Thyroid gland (tissue), 4 donors: ENCODE results near the gene NELL2.

ENCODE experiments used
- POLR2A ChIP-seq, 2 donors: fragments of 450-650 bp; IDR thresholded peaks; one replicate each; pipeline ENCODE4 v1.6.1; 2017; ENCODE audit warnings: antibody characterized with exemption in 2 of 2, mild to moderate bottlenecking in 2 of 2, moderate library complexity in 1 of 2
- TF ChIP-seq, protein P1 (sequence below), 6 experiments: fragments of 200-600 bp in 3 of 6; fragments of 450-650 bp in 3 of 6; sonication (generic) in 3 of 6; IDR thresholded peaks; one replicate each; pipeline ENCODE4 v1.5.1; 2016 to 2019; ENCODE audit warnings: antibody characterized with exemption in 6 of 6, mild to moderate bottlenecking in 2 of 6, inconsistent platforms in 1 of 6, moderate library complexity in 1 of 6

- TF ChIP-seq POLR2A (IDR thresholded peaks at IDR 0.05), result no peak
- TF ChIP-seq, protein P1, sequence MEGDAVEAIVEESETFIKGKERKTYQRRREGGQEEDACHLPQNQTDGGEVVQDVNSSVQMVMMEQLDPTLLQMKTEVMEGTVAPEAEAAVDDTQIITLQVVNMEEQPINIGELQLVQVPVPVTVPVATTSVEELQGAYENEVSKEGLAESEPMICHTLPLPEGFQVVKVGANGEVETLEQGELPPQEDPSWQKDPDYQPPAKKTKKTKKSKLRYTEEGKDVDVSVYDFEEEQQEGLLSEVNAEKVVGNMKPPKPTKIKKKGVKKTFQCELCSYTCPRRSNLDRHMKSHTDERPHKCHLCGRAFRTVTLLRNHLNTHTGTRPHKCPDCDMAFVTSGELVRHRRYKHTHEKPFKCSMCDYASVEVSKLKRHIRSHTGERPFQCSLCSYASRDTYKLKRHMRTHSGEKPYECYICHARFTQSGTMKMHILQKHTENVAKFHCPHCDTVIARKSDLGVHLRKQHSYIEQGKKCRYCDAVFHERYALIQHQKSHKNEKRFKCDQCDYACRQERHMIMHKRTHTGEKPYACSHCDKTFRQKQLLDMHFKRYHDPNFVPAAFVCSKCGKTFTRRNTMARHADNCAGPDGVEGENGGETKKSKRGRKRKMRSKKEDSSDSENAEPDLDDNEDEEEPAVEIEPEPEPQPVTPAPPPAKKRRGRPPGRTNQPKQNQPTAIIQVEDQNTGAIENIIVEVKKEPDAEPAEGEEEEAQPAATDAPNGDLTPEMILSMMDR (IDR thresholded peaks at IDR 0.05), result no peak
Measured at GRCh38 chr12:44667461-44667860, 208.7 kb downstream of the NELL2 start.
